Measurements from ENCODE around the gene IQCH. TPM values are rescaled to one million over a fixed set of nuclear protein-coding genes. Genes with fewer than 3 reads are reported as not detected.

The IQCH gene
- total RNA-seq, 1 experiment from 2014 or later: 1.9 TPM

DNA sequence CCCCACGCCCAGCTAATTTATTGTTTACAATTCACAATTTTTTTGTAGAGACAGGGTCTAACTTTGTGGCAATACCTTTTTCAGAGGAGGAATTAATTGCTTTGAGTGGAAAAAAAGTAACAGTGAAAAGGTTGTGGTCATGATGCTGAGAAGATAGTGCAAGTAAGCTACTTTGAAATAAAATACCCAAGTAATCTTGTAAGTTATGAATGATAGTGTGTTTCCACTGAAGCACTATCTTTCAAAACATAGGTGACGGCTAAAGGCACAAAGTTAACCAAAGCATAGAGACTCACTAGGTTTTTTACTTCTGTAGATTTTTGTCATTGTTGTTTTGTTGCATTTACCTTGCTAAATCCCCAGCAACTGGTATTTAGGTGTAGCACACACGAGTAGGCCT lies 165.1 kb downstream of the IQCH start:
- TF ChIP-seq, protein P1, sequence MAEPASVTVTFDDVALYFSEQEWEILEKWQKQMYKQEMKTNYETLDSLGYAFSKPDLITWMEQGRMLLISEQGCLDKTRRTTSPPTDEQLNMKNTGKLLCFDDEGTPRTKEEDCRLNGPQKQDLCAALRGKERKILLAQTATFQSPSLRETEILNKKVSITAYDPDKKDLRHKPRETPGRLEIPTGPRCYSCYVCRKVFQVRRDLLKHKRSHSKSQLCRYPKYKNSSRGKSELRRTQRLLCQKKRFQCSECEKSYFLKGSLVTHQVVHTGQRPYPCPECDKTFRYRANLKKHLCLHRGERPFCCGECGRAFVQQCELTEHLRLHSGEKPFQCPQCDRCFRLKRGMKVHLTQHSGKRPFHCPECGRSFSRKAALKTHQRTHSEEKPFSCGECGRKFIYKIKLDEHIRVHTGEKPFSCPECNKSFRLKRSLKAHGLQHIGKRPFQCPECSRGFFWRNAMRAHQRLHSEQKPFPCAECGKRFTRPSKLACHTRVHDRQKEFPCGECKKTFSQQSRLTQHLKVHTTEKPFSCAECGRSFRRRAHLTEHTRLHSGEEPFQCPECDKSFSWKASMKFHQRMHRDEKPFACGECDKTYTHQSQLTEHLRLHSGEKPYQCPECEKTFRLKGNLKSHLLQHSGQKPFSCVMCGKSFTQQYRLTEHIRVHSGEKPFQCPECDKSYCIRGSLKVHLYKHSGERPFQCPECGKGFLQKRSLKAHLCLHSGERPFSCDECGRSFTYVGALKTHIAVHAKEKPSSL (CRISPR knock-in tag; conservative IDR thresholded peaks at IDR 0.05): no peak
- no peak for TF ChIP-seq FOXP1 (CRISPR knock-in tag; IDR thresholded peaks at IDR 0.05; ENCODE audit: borderline replicate concordance)
- no peak for TF ChIP-seq ZNF121 (CRISPR knock-in tag; IDR thresholded peaks at IDR 0.05)
- TF ChIP-seq ELF4 (CRISPR knock-in tag; IDR thresholded peaks at IDR 0.05; ENCODE audit: low read depth): no peak
- TF ChIP-seq ZBTB21 (CRISPR knock-in tag; IDR thresholded peaks at IDR 0.05; ENCODE audit: borderline replicate concordance): no peak
- no peak for TF ChIP-seq CBFB (CRISPR knock-in tag; IDR thresholded peaks at IDR 0.05; ENCODE audit: low read depth)
- TF ChIP-seq, protein P2, sequence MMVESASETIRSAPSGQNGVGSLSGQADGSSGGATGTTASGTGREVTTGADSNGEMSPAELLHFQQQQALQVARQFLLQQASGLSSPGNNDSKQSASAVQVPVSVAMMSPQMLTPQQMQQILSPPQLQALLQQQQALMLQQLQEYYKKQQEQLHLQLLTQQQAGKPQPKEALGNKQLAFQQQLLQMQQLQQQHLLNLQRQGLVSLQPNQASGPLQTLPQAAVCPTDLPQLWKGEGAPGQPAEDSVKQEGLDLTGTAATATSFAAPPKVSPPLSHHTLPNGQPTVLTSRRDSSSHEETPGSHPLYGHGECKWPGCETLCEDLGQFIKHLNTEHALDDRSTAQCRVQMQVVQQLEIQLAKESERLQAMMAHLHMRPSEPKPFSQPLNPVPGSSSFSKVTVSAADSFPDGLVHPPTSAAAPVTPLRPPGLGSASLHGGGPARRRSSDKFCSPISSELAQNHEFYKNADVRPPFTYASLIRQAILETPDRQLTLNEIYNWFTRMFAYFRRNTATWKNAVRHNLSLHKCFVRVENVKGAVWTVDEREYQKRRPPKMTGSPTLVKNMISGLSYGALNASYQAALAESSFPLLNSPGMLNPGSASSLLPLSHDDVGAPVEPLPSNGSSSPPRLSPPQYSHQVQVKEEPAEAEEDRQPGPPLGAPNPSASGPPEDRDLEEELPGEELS (CRISPR knock-in tag; IDR thresholded peaks at IDR 0.05): no peak
- TF ChIP-seq, protein P3, sequence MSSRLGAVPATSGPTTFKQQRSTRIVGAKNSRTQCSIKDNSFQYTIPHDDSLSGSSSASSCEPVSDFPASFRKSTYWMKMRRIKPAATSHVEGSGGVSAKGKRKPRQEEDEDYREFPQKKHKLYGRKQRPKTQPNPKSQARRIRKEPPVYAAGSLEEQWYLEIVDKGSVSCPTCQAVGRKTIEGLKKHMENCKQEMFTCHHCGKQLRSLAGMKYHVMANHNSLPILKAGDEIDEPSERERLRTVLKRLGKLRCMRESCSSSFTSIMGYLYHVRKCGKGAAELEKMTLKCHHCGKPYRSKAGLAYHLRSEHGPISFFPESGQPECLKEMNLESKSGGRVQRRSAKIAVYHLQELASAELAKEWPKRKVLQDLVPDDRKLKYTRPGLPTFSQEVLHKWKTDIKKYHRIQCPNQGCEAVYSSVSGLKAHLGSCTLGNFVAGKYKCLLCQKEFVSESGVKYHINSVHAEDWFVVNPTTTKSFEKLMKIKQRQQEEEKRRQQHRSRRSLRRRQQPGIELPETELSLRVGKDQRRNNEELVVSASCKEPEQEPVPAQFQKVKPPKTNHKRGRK (CRISPR knock-in tag; IDR thresholded peaks at IDR 0.05; ENCODE audit: borderline replicate concordance): no peak
- ChIA-PET POLR2A (no interaction called here), CTCF (interaction anchor here (0.6 kb wide), 1 partner anchor 854 kb away, joined by 7 read pairs; the partner anchor contains the start of gene LCTL)
- H3K27me3 Mint-ChIP-seq (ENCODE audit: low read depth): peaks cover 12% of the 10 kb centered on the region
- no peak overlapping the region for H3K27ac Mint-ChIP-seq
- ATAC-seq (no peak), DNase-seq (ENCODE audit: low spot score) (no peak)
- H3K36me3 Mint-ChIP-seq: no peaks in the 10 kb centered on the region
- H3K4me3 Mint-ChIP-seq: no peak overlapping the region
- H3K9me3 Mint-ChIP-seq: no peaks in the 10 kb centered on the region
- peaks cover 9% of the 10 kb centered on the region for H3K4me1 Mint-ChIP-seq

DNA sequence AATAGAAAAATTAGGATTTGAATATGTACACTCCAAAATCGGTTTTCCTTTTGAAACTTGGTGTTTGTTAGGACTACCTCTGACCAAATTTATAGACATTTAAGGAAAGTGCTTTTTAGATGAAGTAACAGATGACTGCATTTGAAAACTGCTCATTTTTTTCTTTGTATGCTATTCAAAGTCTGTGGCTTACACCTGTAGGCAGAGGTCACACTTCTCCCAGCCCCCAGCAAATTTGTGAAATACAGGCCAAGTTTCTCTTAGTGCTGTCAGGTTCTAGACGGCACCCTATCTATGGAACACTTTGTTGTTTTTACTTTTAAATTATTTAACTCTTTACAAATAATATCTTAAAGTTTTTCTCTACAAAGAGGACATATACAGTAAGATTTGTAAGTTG lies 165.6 kb downstream of the IQCH start:
- ATAC-seq: no peak
- Mint-ChIP-seq H3K36me3 (no peaks in the 10 kb centered on the region), H3K27me3 (ENCODE audit: low read depth) (peaks cover 12% of the 10 kb centered on the region), H3K4me3 (no peak overlapping the region), H3K4me1 (peaks cover 5% of the 10 kb centered on the region), H3K27ac (no peak overlapping the region), H3K9me3 (no peaks in the 10 kb centered on the region)
- TF ChIP-seq PRRX2 (CRISPR knock-in tag; IDR thresholded peaks at IDR 0.05): no peak
- TF ChIP-seq, protein P1 (CRISPR knock-in tag; conservative IDR thresholded peaks at IDR 0.05): no peak
- POLR2A ChIA-PET: no interaction called here
- CTCF ChIA-PET: no interaction called here
- DNase-seq (ENCODE audit: low spot score): no peak

DNA sequence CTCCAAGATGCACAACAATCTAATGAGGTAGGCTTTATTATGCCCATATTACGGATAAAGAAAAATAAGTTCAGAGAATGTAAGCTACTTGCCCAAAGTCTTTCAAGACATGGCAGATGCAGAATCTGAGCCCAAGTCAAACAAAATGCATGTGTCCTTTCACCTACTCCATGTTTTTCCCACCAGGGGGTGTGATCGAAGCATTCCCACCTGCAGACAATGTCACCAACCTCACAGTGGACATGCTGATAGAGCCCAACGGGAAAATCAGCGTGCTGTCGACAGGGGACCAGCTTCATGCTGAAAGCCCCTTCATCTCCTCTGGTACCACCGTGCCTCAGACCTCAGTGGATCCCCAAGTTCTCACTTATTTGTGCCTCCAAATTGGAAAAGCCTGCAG lies 166.5 kb downstream of the IQCH start:
- Mint-ChIP-seq H3K27me3 (ENCODE audit: low read depth) (peaks cover 12% of the 10 kb centered on the region), H3K4me1 (peaks cover 3% of the 10 kb centered on the region), H3K9me3 (no peaks in the 10 kb centered on the region), H3K36me3 (no peaks in the 10 kb centered on the region), H3K4me3 (no peak overlapping the region), H3K27ac (no peak overlapping the region)
- CTCF ChIA-PET: interaction anchor here (1.6 kb wide), 1 partner anchor 15 kb away, joined by 3 read pairs; no protein-coding TSS in a partner anchor
- POLR2A ChIA-PET: no interaction called here
- ATAC-seq (no peak), DNase-seq (ENCODE audit: low spot score) (no peak)
- TF ChIP-seq TEAD4 (CRISPR knock-in tag; IDR thresholded peaks at IDR 0.05) (no peak), ZNF396 (CRISPR knock-in tag; IDR thresholded peaks at IDR 0.05; ENCODE audit: borderline replicate concordance) (no peak), SP1 (CRISPR knock-in tag; conservative IDR thresholded peaks at IDR 0.05) (no peak), ZNF219 (CRISPR knock-in tag; IDR thresholded peaks at IDR 0.05; ENCODE audit: borderline replicate concordance) (no peak), E2F5 (CRISPR knock-in tag; IDR thresholded peaks at IDR 0.05) (no peak)
- TF ChIP-seq, protein P4, sequence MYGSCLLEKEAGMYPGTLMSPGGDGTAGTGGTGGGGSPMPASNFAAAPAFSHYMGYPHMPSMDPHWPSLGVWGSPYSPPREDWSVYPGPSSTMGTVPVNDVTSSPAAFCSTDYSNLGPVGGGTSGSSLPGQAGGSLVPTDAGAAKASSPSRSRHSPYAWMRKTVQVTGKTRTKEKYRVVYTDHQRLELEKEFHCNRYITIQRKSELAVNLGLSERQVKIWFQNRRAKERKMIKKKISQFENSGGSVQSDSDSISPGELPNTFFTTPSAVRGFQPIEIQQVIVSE (CRISPR knock-in tag; IDR thresholded peaks at IDR 0.05; ENCODE audit: borderline replicate concordance): no peak
- TF ChIP-seq, protein P5, sequence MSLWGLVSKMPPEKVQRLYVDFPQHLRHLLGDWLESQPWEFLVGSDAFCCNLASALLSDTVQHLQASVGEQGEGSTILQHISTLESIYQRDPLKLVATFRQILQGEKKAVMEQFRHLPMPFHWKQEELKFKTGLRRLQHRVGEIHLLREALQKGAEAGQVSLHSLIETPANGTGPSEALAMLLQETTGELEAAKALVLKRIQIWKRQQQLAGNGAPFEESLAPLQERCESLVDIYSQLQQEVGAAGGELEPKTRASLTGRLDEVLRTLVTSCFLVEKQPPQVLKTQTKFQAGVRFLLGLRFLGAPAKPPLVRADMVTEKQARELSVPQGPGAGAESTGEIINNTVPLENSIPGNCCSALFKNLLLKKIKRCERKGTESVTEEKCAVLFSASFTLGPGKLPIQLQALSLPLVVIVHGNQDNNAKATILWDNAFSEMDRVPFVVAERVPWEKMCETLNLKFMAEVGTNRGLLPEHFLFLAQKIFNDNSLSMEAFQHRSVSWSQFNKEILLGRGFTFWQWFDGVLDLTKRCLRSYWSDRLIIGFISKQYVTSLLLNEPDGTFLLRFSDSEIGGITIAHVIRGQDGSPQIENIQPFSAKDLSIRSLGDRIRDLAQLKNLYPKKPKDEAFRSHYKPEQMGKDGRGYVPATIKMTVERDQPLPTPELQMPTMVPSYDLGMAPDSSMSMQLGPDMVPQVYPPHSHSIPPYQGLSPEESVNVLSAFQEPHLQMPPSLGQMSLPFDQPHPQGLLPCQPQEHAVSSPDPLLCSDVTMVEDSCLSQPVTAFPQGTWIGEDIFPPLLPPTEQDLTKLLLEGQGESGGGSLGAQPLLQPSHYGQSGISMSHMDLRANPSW (CRISPR knock-in tag; conservative IDR thresholded peaks at IDR 0.05; ENCODE audit: low read depth): no peak
- TF ChIP-seq, protein P6, sequence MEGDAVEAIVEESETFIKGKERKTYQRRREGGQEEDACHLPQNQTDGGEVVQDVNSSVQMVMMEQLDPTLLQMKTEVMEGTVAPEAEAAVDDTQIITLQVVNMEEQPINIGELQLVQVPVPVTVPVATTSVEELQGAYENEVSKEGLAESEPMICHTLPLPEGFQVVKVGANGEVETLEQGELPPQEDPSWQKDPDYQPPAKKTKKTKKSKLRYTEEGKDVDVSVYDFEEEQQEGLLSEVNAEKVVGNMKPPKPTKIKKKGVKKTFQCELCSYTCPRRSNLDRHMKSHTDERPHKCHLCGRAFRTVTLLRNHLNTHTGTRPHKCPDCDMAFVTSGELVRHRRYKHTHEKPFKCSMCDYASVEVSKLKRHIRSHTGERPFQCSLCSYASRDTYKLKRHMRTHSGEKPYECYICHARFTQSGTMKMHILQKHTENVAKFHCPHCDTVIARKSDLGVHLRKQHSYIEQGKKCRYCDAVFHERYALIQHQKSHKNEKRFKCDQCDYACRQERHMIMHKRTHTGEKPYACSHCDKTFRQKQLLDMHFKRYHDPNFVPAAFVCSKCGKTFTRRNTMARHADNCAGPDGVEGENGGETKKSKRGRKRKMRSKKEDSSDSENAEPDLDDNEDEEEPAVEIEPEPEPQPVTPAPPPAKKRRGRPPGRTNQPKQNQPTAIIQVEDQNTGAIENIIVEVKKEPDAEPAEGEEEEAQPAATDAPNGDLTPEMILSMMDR (IDR thresholded peaks at IDR 0.05): no peak
